Fibroblast of upper back skin (primary cell): Measurements from ENCODE around the gene TMEM270.
"Not testable (repeated sequence)": the region's sequence is repeated elsewhere in the genome, so short reads cannot be mapped to it uniquely, and the experiment has no call there.

Source experiments
- DNase-seq: peaks from one replicate; pipeline ENCODE4 v3.0.0-alpha.2; 2013

Gene TMEM270

DNA sequence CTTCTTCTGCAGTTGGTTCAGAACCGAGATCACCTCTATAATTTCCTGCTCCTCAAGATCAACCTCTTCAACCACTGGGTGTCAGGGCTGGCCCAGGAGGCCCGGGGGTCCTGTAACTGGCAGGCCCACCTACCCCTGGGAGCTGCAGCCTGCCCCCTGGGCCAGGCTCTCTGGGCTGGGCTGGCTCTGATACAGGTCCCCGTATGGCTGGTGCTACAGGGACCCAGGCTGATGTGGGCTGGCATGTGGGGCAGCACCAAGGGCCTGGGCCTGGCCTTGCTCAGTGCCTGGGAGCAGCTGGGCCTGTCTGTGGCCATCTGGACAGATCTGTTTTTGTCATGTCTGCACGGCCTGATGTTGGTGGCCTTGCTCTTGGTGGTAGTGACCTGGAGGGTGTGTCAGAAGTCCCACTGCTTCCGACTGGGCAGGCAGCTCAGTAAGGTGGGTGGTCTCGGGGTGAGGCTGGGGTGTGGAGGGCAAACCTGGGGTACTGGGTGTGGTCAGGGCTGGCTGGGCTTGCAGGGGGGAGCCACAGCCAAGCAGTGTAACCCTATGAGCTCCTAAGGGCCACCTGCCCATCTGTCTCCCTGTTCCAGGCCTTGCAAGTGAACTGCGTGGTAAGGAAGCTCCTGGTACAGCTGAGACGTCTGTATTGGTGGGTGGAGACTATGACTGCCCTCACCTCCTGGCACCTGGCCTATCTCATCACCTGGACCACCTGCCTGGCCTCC is 4.2 kb downstream of the TMEM270 start:
- DNase-seq: no peak

DNA sequence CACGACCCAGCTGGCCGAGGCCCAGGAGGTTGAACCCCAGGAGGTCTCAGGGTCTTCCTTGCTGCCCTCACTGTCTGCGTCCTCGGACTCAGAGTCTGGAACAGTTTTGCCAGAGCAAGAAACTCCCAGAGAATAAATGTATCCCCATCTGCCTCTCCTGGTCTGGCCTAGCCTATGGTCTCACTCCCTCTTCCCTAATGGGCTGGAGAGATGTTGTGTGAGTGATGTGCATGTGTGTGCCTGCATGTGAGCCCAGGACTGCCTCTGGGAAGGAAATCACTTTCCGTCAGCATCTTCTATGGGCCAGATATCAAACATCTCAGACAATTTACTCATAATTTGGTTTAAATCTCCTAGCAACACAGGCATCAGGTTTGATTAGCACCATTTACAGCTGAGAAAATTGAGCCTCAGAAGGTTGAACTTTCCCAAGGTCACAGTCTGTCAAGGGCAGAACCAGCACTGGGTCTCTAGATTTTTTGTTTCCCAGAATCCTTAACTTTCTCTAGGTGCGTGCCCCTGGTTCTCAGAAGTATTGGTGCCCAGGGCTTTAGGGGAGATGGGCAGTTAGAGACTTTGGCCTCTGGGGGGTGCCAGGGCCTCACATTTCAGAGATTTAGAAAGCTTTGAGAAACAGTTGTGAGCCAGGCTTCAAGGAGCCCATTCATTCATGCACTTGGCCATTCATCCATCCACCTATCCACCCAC is 4.9 kb downstream of the TMEM270 start:
- DNase-seq: peak; percentile 67

DNA sequence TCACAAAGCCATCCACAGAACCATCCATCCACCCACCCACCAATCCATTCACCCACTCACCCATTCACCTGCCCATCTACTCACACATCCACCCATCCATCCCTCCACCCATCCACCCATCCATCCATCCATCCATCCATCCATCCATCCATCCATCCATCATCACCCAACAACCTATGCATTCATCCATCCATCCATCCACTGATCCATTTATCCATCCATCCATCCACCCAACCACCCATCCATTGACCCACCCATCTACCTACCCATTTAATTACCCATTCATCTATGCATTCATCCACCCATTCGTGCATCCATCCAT is 5.4 kb downstream of the TMEM270 start:
- DNase-seq: no peak

DNA sequence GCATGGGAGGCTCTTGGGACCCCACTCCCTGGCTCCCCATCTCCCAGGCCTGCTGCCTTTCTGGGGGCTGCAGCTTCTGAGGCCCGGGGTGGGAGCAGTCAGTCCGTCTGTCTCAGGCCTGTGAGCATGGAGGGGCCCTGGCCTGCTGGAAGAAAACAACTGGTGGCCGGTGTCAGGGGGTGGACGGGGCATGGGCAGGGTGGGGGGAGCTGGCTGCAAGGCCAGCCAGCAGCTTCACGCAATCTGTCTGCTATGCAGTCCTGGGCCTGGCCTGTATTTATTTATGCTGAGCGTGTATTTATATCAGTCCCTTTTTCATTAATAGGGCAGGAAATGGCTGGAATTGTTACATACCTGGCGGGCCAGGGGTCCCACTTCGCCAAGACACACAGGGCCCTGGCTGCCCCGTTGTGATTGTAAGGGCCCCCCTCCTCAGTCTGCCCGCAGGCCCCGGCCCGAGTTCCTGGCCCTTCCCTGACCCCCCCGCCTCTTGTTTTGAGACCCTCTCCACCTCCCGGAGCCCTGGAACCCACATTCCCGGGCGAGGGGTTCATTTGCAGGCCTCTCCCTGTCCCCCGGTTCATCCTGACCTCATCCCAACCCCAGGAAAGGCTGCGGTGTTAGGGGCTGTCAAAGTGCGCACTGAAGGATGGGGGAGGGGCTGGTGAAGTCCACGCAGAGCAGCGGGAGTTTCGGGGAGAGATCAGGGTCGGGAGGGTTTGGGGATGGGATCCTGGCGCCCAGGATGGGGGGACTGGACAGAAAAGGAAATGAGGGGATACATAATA is 8.2 kb downstream of the TMEM270 start:
- no peak for DNase-seq

DNA sequence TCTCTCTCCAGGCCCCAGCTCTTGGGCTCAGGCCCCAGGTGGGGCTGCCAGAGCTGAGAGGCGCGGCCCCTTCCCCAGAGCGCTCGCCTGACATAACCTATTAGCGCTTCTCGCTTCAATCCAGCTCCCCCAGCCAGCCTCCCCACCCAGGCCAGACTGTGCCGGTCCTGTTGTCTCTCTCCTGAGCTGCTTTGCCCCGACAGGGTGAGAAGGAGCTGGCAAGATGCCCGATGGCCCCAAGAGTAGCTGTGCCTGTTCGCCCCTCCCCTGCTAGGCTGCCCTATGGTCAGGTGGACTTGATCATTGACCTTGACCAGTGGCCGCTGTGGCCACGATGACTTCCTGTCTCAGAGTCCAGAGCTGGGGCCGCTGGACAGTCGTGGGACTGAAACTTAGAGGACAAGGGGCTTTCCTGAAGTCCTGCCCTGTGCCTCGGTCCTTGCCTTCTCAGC is 9.1 kb downstream of the TMEM270 start:
- no peak for DNase-seq

DNA sequence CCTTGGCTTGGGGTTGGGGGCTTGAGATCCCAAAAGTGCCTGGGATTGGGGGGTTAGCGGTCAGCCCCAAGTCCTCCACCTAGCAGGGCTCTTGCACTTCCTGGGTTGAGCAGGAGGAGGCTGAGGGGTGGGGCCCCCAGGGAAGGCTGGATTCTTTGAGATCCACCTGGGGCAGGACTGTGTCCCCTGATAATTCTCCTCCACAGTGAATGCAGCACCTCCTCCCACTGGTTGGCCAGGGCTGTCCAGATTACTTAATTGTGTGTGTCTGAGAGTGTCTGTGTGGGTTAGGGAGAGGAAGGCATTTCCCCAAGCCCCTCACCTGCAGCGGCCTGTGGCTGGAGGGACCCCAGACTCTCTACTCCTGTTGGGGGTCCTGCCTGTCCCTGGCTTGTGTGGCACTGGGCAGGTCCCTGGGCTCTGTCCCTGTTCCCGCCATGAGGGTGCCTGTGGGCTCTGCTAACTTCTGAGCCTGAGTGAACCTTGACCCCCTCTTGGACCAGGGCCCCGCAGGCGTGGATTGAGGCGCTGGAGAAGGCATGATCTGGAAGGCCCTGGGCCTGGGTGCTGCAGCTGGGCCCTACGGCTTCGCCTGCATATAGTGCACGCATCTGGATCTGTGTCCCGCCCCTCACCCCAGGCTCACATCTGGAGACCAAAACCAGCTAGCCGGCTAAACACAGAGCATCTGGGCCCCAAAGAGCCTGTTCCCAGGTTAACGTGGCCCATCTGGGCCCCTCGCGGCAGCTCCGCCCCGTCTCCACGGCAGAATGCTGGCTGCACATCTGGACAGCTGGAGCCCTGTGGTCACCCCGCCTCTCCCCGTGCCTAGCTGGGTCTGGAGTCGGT is 10.4 kb downstream of the TMEM270 start:
- DNase-seq: no peak

DNA sequence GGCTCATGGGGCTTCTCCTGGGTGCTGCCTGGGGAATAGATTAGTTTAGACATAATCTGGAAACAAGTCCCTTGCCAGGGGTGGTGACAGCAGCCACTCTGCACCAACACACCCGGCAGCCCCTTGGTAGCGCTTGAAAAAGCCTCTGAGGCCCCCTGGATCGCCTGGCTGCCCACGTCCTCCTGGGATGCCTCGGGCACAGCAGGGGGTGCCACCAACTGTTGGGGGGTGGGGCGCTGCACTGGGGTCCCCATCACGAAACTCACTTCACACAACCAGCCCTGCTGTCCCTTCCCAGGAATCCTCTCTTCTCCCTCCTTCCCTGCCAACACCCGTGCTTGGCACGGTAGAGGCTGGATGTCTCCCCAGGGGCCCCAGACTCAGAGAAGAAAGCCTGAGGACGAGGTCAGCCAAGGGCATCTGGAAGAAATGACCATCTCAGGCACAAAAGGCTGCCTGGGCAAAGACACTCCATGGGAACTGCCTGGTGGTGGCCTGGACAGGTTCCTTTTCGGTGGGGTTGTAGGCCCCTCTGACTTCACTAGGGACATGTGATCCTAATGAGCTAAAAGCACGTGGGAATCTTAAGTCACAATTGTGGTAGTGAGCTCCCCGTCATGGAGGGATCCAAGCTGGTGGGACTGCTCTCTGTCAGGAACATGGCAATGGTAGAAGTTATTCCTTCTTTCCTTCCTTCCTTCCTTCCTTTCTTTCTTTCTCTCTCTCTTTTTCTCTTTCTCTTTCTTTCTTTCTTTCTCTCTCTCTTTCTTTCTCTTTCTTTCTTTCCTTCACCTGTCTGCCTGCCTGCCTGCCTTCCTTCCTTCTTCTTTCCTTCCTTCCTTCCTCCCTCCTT is 11.3 kb downstream of the TMEM270 start:
- DNase-seq: no peak

DNA sequence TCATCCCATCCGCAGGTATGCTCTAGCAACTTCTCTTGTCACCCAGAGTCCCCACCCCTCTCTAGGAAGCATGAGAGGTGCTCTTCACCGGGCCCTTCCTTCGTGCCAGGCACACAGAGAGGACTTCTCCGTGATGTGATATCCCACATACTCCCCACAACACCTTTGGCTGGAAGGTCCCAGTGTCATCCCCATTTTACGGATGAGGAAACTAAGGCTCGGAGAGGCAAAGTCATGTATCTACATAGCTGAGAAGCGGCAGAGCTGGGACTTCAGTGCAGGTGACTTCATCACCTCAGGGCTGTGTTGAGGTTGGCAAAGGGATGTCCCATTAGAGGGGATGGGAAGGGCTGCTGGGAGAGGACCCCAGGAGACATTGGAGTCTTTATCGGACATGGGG is 15.4 kb downstream of the TMEM270 start:
- DNase-seq: no peak

DNA sequence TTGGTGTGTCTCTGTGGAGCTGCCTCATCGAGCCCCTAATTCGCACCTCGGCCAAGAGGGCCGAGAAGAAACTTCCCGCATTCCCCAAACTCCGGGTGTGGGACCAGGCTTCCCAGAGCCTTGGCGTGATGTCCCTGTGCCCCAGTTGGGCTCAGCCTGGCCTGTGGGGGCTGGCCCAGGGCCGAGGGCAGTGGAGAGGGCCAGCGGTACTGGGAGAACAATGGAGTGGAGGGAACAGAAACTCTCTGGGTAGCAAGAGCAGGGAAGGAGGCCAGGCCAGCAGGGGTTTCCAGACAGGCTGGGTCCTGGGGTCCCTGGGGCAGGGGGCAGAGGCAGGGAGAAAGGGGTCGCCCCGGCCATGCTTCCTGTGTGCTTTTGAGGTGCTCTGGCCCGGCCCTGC is 16.0 kb downstream of the TMEM270 start:
- DNase-seq: no peak

DNA sequence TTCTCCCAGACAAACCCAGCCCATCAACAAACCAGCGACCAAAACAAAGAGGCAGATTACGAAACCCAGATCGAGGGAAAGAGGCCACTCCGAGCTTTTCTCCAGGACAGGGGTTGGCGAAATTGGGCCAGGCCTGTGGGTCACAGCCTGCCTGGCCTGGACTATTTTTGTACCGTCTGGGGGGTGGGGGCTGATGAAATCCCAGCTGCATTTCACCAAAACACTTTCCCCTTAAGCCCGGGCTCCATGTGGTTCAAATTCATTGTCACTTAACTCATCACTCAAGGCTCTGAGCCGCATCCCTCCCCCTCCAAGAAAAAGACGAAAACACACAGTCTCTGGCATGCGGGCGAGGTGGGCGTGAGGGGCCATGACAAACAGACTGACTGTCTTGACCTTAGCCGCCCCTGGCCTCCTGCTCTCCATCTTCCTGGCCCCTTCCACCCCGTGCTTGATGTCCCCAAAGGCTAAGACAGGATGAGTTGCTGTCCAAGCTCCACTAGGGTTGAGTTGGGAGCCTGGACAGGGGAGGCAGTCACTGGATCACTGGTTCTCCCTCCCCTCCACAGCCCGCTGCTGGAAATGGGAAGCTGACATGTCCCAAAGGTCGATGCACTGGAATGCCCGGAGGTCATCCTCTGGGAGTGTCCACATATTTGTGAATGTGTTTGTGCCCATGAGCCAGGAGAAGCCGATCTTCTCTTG is 19.2 kb downstream of the TMEM270 start:
- DNase-seq: peak; percentile 76

DNA sequence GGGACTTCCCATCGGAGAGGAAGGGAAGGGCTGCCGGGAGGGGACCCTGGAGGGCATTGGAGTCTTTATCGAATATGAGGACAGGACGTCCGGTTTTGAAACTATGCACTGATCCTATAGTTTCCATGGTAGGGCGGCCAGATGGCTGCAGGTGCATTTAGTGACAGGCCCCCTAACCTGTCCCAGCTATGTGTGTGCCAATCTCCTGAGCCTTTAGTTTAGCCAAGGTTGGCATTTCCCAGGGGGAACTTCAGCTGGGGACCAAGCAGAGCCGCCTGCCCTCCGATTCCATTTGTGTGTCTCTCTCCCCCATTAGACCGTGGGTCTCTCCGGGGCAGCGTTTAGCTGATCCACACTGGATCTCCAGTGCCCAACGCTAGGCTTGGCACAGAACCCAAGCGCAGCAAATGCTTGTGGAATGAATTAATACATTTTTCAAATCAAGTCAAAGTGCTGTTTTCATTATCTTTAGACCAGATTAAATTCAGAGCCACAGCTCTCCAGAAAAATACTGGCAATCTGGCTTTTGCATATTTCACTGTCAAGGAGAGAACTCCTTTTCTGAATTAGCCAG is 19.9 kb downstream of the TMEM270 start:
- DNase-seq: no peak

DNA sequence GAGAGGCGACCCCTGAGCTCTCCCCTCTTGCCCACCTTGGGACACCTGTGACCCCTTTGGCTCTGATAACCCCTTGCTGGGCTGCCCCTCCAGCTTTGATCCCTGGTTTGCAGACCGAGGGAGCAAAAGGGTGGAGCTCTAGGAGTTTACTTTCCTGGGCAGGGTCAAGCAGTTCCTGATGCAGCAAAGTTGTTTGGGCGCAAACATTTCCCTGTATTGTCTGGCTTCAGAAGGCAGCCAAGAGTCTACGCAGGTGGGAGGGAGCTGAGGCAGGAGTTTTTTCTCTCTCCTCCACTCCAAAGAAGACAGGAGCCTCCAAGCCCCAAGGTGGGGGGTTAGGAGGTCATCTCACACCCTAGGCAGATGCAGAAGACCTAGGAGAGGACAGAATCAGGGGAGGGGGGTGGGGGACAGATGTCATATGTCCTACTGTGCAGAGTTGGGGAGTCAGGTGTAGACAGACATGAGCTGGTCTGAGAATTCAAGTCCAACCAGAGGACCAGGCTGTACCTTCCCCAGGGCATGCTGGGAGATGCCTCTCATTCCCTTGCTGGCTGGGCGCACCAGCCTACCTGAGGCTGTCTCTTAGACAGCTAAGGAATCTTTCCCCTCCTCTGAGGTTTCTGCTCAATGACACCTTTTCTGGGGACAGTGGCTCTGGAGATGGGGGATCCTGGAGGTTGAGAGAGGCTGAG is 20.5 kb downstream of the TMEM270 start:
- DNase-seq: no peak

DNA sequence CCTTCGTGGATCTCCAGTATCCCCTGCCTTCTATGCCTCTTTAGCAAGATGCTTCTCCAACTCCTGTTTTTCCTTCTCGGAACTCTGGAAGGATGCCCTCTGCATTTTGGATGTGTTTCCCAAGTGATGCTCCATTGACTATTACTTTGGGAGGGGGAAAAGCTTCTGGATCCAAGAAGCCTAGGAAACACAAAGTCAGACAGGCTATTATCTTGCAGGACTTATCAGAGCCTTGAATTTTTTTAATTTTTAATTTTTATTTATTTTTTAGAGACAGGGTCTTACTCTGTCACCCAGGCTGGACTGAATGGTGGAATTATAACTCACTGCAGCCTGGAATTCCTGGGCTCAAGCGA is 21.1 kb downstream of the TMEM270 start:
- no peak for DNase-seq

DNA sequence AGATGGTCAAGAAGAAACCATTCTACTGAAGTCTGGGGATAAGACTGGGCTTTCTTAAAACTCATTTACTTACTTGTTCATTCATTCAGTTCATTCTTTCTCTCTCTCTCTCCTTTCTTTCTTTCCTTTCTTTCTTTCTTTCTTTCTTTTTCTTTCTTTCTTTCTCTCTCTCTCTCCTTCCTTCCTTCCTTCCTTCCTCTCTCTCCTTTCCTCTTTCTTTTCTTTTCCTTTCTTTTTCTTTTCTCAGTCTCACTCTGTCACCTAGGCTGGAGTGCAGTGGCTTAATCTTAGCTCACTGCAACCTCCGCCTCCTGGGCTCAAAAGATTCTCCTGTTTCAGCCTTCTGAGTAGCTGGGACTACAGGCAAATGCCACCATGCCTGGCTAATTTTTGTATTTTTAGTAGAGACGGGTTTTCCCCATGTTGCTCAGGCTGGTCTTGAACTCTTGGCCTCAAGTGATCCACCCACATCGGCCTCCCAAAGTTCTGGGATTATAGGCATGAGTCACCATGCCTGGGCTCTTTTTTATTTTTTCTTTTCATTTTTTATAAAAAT is 24.0 kb downstream of the TMEM270 start:
- DNase-seq: not testable (repeated sequence)

DNA sequence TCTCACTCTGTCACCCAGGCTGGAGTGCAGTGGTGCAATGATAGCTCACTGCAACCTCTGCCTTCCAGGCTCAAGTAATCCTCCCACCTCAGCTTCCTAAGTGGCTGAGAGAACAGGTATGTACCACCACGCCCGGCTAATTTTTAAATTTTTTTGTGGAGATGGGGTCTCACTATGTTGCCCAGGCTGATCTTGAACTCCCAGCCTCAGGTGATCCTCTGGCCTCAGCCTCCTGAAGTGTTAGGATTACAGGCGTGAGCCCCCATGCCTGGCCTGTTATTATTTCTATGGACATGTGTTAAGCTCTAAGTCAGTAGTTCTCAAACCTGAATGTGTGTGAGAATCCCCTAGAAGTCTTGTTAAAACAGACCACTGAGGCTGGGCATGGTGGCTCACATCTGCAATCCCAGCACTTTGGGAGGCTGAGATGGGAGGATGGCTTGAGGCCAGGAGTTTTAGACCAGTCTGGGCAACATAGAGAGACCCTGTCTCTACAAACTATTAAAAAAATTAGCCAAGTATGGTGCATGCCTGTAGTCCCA is 24.5 kb downstream of the TMEM270 start:
- DNase-seq: no peak

DNA sequence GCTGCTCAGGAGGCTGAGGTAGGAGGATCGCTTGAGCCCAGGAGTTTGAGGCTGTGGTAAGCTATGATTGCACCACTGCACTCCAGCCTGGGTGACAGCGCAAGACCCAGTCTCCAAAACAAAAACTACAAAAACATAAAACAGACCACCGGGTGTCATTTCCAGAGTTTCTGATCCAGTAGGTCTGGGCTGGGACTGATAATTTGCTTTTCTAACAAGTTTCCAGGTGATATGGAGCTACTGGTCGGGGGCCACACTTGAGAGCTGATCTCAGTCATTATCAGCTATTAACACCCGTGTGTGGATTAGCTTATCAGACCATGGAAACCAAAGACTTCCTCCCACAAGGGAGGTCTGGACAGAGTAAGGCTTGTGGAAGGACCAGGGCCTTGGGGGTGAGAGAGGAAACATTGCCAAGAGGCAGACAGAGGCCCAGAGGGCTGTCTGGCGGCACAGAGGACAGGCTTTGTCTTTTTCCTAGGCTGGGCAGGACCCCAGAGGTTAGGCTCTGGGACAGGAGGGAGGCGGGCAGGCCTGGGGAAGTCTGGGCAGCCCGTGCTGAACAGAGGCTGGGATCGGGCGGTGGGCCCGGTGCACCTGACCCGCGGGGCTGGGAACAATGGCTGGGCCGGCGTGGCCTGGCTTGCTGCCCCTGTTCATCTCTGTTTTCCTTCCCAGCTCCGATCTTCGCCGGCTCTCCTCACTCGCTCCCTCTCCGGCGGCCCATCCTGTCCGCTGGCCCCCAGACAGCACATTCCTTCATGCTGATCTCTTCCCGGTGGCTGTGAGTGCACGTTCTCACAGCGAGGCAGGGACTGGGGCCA is 25.2 kb downstream of the TMEM270 start:
- peak; percentile 77 for DNase-seq

DNA sequence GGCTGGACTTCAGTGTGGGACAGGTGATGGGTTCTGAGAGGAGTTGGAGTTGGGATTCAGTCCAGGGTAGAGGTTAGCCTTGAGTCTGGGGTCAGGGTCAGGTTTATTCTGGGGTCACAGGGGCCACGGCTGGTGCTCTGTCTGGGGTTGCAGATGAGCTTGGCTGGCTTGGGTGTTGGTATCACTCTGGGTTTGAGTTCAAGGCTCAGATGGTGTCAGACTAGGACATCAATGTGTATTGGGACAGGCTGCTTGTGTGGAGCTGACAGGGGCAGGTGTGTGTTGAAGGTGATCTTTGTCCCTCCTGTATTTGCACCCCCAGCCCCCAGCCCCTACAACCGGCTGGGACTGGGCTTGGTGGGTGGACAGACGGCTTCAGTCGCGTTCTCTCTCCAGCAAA is 26.8 kb downstream of the TMEM270 start:
- no peak for DNase-seq

DNA sequence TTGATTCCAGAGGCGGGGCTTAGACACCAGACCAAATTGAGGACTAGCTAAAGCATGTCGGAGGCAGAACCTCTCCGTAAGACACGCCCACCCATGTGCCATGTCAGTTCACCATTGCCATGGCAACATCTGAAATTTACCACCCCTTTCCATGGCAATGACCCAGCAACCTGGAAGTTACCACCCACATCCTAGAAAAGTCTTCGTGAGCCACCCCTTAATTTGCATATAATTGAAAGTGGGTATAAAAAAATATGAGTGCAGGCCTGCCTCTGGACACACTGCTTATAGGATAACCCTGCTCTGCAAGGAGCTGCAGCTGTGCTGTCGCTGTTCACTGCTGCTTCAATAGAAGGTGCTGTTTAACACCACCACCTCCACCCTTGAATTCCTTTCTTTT is 28.0 kb downstream of the TMEM270 start:
- no peak for DNase-seq
